Mammary epithelial cell (primary cell): Measurements from ENCODE around the gene SPA17.

ENCODE experiments used
- EZH2 ChIP-seq: IDR thresholded peaks from 2 replicates; pipeline ENCODE4 v1.6.1; 2012; ENCODE audit warnings: low read length, inconsistent platforms, borderline replicate concordance
- TF ChIP-seq, protein P1 (sequence below), 2 donors: IDR thresholded peaks in 1 of 2; conservative IDR thresholded peaks in 1 of 2; 2 replicates each; pipeline ENCODE4 v1.5.1; 2011 to 2012; ENCODE audit warnings: inconsistent platforms in 2 of 2, low read length in 2 of 2, mild to moderate bottlenecking in 2 of 2, control low read depth in 1 of 2, low read depth in 1 of 2; ENCODE audit not compliant: insufficient read depth in 1 of 2; ENCODE audit errors: extremely low read depth in 1 of 2

DNA sequence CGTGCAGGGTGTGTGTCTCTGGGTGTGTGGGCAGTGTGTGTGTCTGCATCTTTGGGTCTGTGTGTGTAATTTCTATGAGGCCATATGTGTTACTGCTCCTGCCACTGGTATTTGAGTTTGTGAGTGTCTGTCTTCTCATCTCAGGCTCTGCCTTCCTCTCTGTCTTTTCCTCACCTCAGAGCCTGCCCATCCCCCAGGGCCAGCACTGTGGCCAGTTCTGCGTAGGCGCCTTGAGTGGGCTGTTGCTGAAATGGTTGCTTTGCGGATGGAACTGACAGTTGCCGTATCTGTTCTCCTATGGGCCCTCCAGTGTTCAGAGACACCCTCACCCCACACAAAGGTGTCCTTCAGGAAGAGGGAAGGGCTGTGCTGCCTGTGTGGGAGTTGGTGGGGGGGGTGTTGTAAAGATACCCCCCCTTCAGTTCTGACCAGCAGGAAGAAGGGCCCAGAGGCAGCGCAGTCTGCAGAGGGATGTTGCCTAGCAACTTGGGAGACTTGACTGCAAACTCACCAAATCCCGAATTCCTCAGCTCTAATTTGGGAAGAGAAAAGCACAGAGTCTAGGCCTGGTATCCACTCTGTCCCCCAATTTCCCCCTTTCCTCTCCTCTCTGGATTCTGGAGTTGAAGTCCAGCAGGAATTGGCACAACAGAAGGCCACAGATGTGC is 64.1 kb downstream of the SPA17 start:
- TF ChIP-seq, protein P1, sequence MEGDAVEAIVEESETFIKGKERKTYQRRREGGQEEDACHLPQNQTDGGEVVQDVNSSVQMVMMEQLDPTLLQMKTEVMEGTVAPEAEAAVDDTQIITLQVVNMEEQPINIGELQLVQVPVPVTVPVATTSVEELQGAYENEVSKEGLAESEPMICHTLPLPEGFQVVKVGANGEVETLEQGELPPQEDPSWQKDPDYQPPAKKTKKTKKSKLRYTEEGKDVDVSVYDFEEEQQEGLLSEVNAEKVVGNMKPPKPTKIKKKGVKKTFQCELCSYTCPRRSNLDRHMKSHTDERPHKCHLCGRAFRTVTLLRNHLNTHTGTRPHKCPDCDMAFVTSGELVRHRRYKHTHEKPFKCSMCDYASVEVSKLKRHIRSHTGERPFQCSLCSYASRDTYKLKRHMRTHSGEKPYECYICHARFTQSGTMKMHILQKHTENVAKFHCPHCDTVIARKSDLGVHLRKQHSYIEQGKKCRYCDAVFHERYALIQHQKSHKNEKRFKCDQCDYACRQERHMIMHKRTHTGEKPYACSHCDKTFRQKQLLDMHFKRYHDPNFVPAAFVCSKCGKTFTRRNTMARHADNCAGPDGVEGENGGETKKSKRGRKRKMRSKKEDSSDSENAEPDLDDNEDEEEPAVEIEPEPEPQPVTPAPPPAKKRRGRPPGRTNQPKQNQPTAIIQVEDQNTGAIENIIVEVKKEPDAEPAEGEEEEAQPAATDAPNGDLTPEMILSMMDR (conservative IDR thresholded peaks at IDR 0.05 in 1 of 2, IDR thresholded peaks at IDR 0.05 in 1 of 2; ENCODE audit: extremely low read depth in 1 of 2, insufficient read depth in 1 of 2, low read depth in 1 of 2, low read length in 2 of 2) = no peak
- no peak for TF ChIP-seq EZH2
